OCI-LY7 (cell line): Measurements from ENCODE around the gene JAZF1. TPM values are rescaled to one million over a fixed set of nuclear protein-coding genes. Genes with fewer than 3 reads are reported as not detected.

Experiments used
- BruUV-seq: library from RNA; stranded (reverse); fragments of 400-500 nt; replicated peaks from 2 replicates; lab custom pipeline; 2021; lab: Mats Ljungman, UMichigan
- CTCF ChIA-PET: fragments of 300-600 bp; sonication (Branson Sonifier 250); formaldehyde crosslinking; loops from one replicate; lab custom pipeline; 2022; ENCODE audit warnings: antibody characterized with exemption; ENCODE audit not compliant: unreplicated experiment; lab: Charles Lee
- POLR2A ChIA-PET: fragments of 300-600 bp; sonication (Branson Sonifier 250); formaldehyde crosslinking; loops from one replicate; lab custom pipeline; 2022; ENCODE audit warnings: antibody characterized with exemption; lab: Charles Lee
- DNase-seq: peaks from one replicate; pipeline ENCODE4 v3.0.0-alpha.2; 2015; ENCODE audit warnings: low spot score
- H2AFZ ChIP-seq: fragments of 200-600 bp; sonication (generic), shearing (Covaris generic); 2 replicates; pipeline ENCODE4 v1.6.1; 2014; ENCODE audit warnings: mild to moderate bottlenecking, antibody characterized with exemption, low read length, moderate library complexity
- H3K27ac ChIP-seq: fragments of 200-600 bp; sonication (generic); 2 replicates; pipeline ENCODE4 v1.5.1; 2014; ENCODE audit warnings: mixed run types, low read depth, mild to moderate bottlenecking, moderate library complexity, low read length, inconsistent platforms; ENCODE audit not compliant: poor library complexity, severe bottlenecking
- H3K36me3 ChIP-seq: fragments of 200-600 bp; sonication (generic); 2 replicates; pipeline ENCODE4 v1.6.1; 2014; ENCODE audit warnings: mild to moderate bottlenecking, antibody characterized with exemption, low read length, moderate library complexity, mixed read lengths; ENCODE audit not compliant: insufficient read depth
- H3K4me1 ChIP-seq: fragments of 200-600 bp; sonication (generic); 2 replicates; pipeline ENCODE4 v1.5.1; 2014; ENCODE audit warnings: mild to moderate bottlenecking, low read length; ENCODE audit not compliant: insufficient read depth, poor library complexity, severe bottlenecking
- H3K4me2 ChIP-seq: fragments of 200-600 bp; sonication (generic); 2 replicates; pipeline ENCODE4 v1.6.1; 2014; ENCODE audit warnings: mild to moderate bottlenecking, low read length
- H3K4me3 ChIP-seq: fragments of 200-600 bp; sonication (generic); 2 replicates; pipeline ENCODE4 v1.5.1; 2014; ENCODE audit warnings: mild to moderate bottlenecking, low read depth, low read length; ENCODE audit not compliant: poor library complexity, severe bottlenecking
- H3K79me2 ChIP-seq: fragments of 200-600 bp; sonication (generic); 2 replicates; pipeline ENCODE4 v1.6.1; 2016; ENCODE audit warnings: low read depth, mild to moderate bottlenecking, low read length, moderate library complexity, mixed read lengths; ENCODE audit not compliant: insufficient read depth
- H3K9me2 ChIP-seq: fragments of 200-600 bp; sonication (generic); 2 replicates; pipeline ENCODE4 v1.6.1; 2016; ENCODE audit warnings: mild to moderate bottlenecking, low read length, mixed read lengths; ENCODE audit not compliant: insufficient read depth
- H3K9me3 ChIP-seq: fragments of 200-600 bp; sonication (generic); 2 replicates; pipeline ENCODE4 v1.6.1; 2014; ENCODE audit warnings: mild to moderate bottlenecking, mixed run types, low read length, mixed read lengths
- H4K20me1 ChIP-seq: fragments of 200-600 bp; sonication (generic); 2 replicates; pipeline ENCODE4 v1.6.1; 2014; ENCODE audit warnings: mild to moderate bottlenecking, antibody characterized with exemption, low read length, moderate library complexity, mixed read lengths; ENCODE audit not compliant: insufficient read depth
- CTCF ChIP-seq: fragments of 200-600 bp; sonication (generic); conservative IDR thresholded peaks from 2 replicates; pipeline ENCODE4 v1.5.1; 2014; ENCODE audit warnings: mild to moderate bottlenecking, antibody characterized with exemption, low read length, moderate library complexity, mixed read lengths
- EZH2phosphoT487 ChIP-seq: fragments of 200-600 bp; sonication (generic); IDR thresholded peaks from 2 replicates; pipeline ENCODE4 v1.6.1; 2018; ENCODE audit warnings: low read depth, borderline replicate concordance, mild to moderate bottlenecking, mixed run types, antibody characterized with exemption, low read length, moderate library complexity, mixed read lengths
- intact Hi-C: fragments of 100-400 bp; cut with micrococcal nuclease; formaldehyde crosslinking; loops from one replicate; pipeline ENCODE4 v1.10.0; 2022; ENCODE audit not compliant: unreplicated experiment
- total RNA-seq, 2 experiments: library from RNA; depleted of rRNA in 1 of 2; stranded (reverse); fragments of >200 nt in 1 of 2; shearing (Covaris generic) in 1 of 2; gene quantifications; 2 replicates each; pipeline ENCODE4 v1.2.3, GENCODE V29; 2014 to 2022

Gene JAZF1
- total RNA-seq, 2 experiments from 2014 or later = 6.3 to 25.0 TPM

DNA sequence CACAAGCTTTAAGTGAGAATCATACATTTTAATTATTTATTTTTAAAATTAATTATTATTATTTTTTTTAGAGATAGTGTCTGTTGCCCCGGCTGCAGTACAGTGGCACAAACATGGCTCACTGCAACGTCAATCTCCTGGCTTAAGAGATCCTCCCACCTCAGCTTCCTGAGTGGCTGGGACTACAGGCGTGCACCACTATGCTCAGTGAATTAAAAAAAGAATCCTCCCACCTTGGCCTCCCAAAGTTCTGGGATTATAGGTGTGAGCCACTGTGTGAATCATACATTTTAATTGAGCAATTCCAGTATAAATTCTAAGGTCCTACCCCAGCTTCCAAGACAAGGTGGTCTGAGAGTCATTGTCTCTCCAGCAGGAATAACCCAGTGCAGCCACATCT is 172.4 kb downstream of the JAZF1 start:
- Histone ChIP-seq H3K4me3 (no peak overlapping the region), H4K20me1 (no peaks in the 10 kb centered on the region), H3K9me2 (no peaks in the 10 kb centered on the region), H3K36me3 (no peaks in the 10 kb centered on the region; the same call in 1 of the 2 replicates), H2AFZ (no peak overlapping the region), H3K9me3 (no peaks in the 10 kb centered on the region), H3K79me2 (no peaks in the 10 kb centered on the region), H3K4me2 (no peak overlapping the region), H3K4me1 (no peaks in the 10 kb centered on the region), H3K27ac (no peak overlapping the region)
- CTCF ChIA-PET = no interaction called here
- POLR2A ChIA-PET = interaction anchor here (1.4 kb wide), 1 partner anchor 13 kb away, joined by 4 read pairs; no protein-coding TSS in a partner anchor
- no peak for DNase-seq
- no peak for TF ChIP-seq CTCF
- no peak for TF ChIP-seq EZH2phosphoT487
- intact Hi-C loops = no loop called here
- BruUV-seq = no TSS peak

GRCh38 chr7:28006491-28006890 is 174.1 kb downstream of the JAZF1 start:
- no peak overlapping the region for H2AFZ ChIP-seq
- H3K4me1 ChIP-seq = no peaks in the 10 kb centered on the region
- TF ChIP-seq CTCF (no peak), EZH2phosphoT487 (no peak)
- intact Hi-C loops = no loop called here
- H3K9me3 ChIP-seq = no peaks in the 10 kb centered on the region
- no peaks in the 10 kb centered on the region; the same call in 1 of the 2 replicates for H3K36me3 ChIP-seq
- H4K20me1 ChIP-seq = no peaks in the 10 kb centered on the region
- ChIA-PET CTCF (no interaction called here), POLR2A (interaction anchor here (0.6 kb wide), 1 partner anchor 676 kb away, joined by 5 read pairs; no protein-coding TSS in a partner anchor)
- no peaks in the 10 kb centered on the region for H3K79me2 ChIP-seq
- no peak overlapping the region for H3K27ac ChIP-seq
- H3K4me3 ChIP-seq = no peak overlapping the region
- BruUV-seq = no TSS peak
- no peak for DNase-seq
- H3K9me2 ChIP-seq = no peaks in the 10 kb centered on the region
- no peak overlapping the region for H3K4me2 ChIP-seq

GRCh38 chr7:28005847-28006231 is 174.8 kb downstream of the JAZF1 start:
- no TSS peak for BruUV-seq
- ChIA-PET POLR2A (interaction anchor here (0.6 to 1.5 kb wide), 3 partner anchors 9 to 677 kb away, joined by 3 to 6 read pairs (median 5); no protein-coding TSS in a partner anchor), CTCF (no interaction called here)
- Histone ChIP-seq H3K9me2 (no peaks in the 10 kb centered on the region), H4K20me1 (no peaks in the 10 kb centered on the region), H3K27ac (no peak overlapping the region), H3K4me3 (no peak overlapping the region), H3K4me2 (no peak overlapping the region), H3K4me1 (no peaks in the 10 kb centered on the region), H3K9me3 (no peaks in the 10 kb centered on the region), H3K79me2 (no peaks in the 10 kb centered on the region), H2AFZ (no peak overlapping the region), H3K36me3 (no peaks in the 10 kb centered on the region; the same call in 1 of the 2 replicates)
- intact Hi-C loops = no loop called here
- TF ChIP-seq EZH2phosphoT487 (no peak), CTCF (no peak)
- no peak for DNase-seq
